T-helper 2 cell treated with Interferon-gamma antibody and Interleukin-4, amounts not matched to agents 100 ng/mL and 5 ng/mL, for 36 hours (primary cell): ENCODE data around the gene NME2. TPM values are rescaled to one million over a fixed set of nuclear protein-coding genes. Genes with fewer than 3 reads are reported as not detected.
"Not testable (repeated sequence)": the region's sequence is repeated elsewhere in the genome, so short reads cannot be mapped to it uniquely, and the experiment has no call there.

ENCODE experiments used
- intact Hi-C: fragments of 100-400 bp; cut with micrococcal nuclease; formaldehyde crosslinking; loops from one replicate; pipeline ENCODE4 v1.15.1; 2023
- total RNA-seq: library from RNA; stranded (reverse); gene quantifications from 2 replicates; pipeline ENCODE4 v1.2.3, GENCODE V29; 2022

NME2 gene
- total RNA-seq, 1 donor from 2014 or later = 544 TPM

- intact Hi-C loops = loop anchor here (5.0 to 10.0 kb wide), 3 partner anchors 116 to 369 kb away; partner anchors contain the start of gene TOB1
Observed at GRCh38 chr17:51150932-51151331, 15.3 kb upstream of the NME2 start.

- intact Hi-C loops = loop anchor here (1.0 to 10.0 kb wide), 8 partner anchors 14 to 445 kb away; partner anchors contain the start of genes ANKRD40, MBTD1, NME2 and TOB1
Observed at GRCh38 chr17:51152766-51153209, 13.4 kb upstream of the NME2 start.

- intact Hi-C loops = loop anchor here (1.0 to 10.0 kb wide), 8 partner anchors 13 to 446 kb away; partner anchors contain the start of genes ANKRD40, MBTD1, NME2 and TOB1
Observed at GRCh38 chr17:51153210-51154072, 12.8 kb upstream of the NME2 start, which contains the start of gene NME1. Gene NME1, plus strand, starts transcription at chr17:51153559. Its CDS starts 2,096 bp downstream, at chr17:51155655.

GRCh38 chr17:51154176-51154575 is 12.0 kb upstream of the NME2 start:
- intact Hi-C loops = loop anchor here (5.0 to 10.0 kb wide), 3 partner anchors 119 to 372 kb away; partner anchors contain the start of gene TOB1

- intact Hi-C loops = loop anchor here (10.0 kb wide), 2 partner anchors 121 to 291 kb away; partner anchors contain the start of gene TOB1
Observed at GRCh38 chr17:51155416-51155815, 10.8 kb upstream of the NME2 start.

- intact Hi-C loops = loop anchor here (10.0 kb wide), 2 partner anchors 125 to 295 kb away; partner anchors contain the start of gene TOB1
Observed at GRCh38 chr17:51159604-51160003, 6.6 kb upstream of the NME2 start.

- intact Hi-C loops = no loop called here
Observed at GRCh38 chr17:51161541-51161940, 4.7 kb upstream of the NME2 start.

GRCh38 chr17:51164911-51165679 is 1.1 kb upstream of the NME2 start:
- intact Hi-C loops = no loop called here

- intact Hi-C loops = loop anchor here (1.0 kb wide), 3 partner anchors 12 to 95 kb away; partner anchors contain the start of genes MBTD1, NME1 and UTP18
Observed at GRCh38 chr17:51165680-51166197, 472 bp upstream of the NME2 start.

- intact Hi-C loops = loop anchor here (1.0 kb wide), 3 partner anchors 14 to 93 kb away; partner anchors contain the start of genes MBTD1, NME1 and UTP18
Observed at GRCh38 chr17:51166987-51167931, 1.0 kb downstream of the NME2 start.

- intact Hi-C loops = no loop called here
Observed at GRCh38 chr17:51169340-51169739, 3.1 kb downstream of the NME2 start.

- intact Hi-C loops = no loop called here
Observed at GRCh38 chr17:51170736-51171135, 4.5 kb downstream of the NME2 start.

- intact Hi-C loops = not testable (repeated sequence)
Observed at GRCh38 chr17:51172030-51172429, 5.8 kb downstream of the NME2 start.

GRCh38 chr17:51180486-51180885 is 14.3 kb downstream of the NME2 start:
- intact Hi-C loops = no loop called here

GRCh38 chr17:51184124-51184523 is 17.9 kb downstream of the NME2 start:
- intact Hi-C loops = no loop called here

- intact Hi-C loops = no loop called here
Observed at GRCh38 chr17:51185763-51186332, 19.6 kb downstream of the NME2 start.

- intact Hi-C loops = no loop called here
Observed at GRCh38 chr17:51188271-51188833, 22.1 kb downstream of the NME2 start.

- intact Hi-C loops = no loop called here
Observed at GRCh38 chr17:51189162-51189561, 23.0 kb downstream of the NME2 start.

GRCh38 chr17:51189628-51190027 is 23.4 kb downstream of the NME2 start:
- intact Hi-C loops = no loop called here
